HepG2 (cell line): ENCODE results near the gene PTGR2.

Experiments used
- ARID3A ChIP-seq: IDR thresholded peaks from 2 replicates; pipeline ENCODE4 v1.6.1; 2012; ENCODE audit warnings: low read depth, low read length, improper control_type of control experiment
- NKX3-1 ChIP-seq: sonication (generic); formaldehyde crosslinking; IDR thresholded peaks from 2 replicates; pipeline ENCODE4 v1.5.0; 2020; ENCODE audit warnings: missing genetic modification reagents
- PHF5A ChIP-seq: IDR thresholded peaks from one replicate; pipeline ENCODE4 v1.6.1; 2018; ENCODE audit warnings: low read depth, missing genetic modification reagents; ENCODE audit not compliant: unreplicated experiment
- POLR2AphosphoS5 ChIP-seq: IDR thresholded peaks from 2 replicates; pipeline ENCODE4 v1.6.1; 2012; ENCODE audit warnings: low read depth, low read length
- SRSF4 ChIP-seq: fragments of 200-400 bp; formaldehyde crosslinking; IDR thresholded peaks from one replicate; pipeline ENCODE4 v1.6.1; 2018; ENCODE audit warnings: mild to moderate bottlenecking, low read depth, low read length, moderate library complexity; ENCODE audit not compliant: poor library complexity, severe bottlenecking
- ZBTB46 ChIP-seq: sonication (generic); formaldehyde crosslinking; IDR thresholded peaks from 2 replicates; pipeline ENCODE4 v1.4.0; 2020; ENCODE audit warnings: mild to moderate bottlenecking, missing genetic modification reagents, borderline replicate concordance
- ZNF629 ChIP-seq: sonication (generic); formaldehyde crosslinking; conservative IDR thresholded peaks from 2 replicates; pipeline ENCODE4 v1.5.0; 2020; ENCODE audit warnings: missing genetic modification reagents

- no peak for TF ChIP-seq ARID3A
- no peak for TF ChIP-seq ZBTB46
- TF ChIP-seq ZNF629 (CRISPR knock-in tag) = no peak
- TF ChIP-seq PHF5A (CRISPR knock-in tag) = no peak
- no peak for TF ChIP-seq SRSF4
- no peak for TF ChIP-seq POLR2AphosphoS5
- TF ChIP-seq NKX3-1 (CRISPR knock-in tag) = no peak
Observed at GRCh38 chr14:73909681-73910080, 58.0 kb downstream of the PTGR2 start.
